WTC11 (cell line): ENCODE measurements around the gene HACD2. TPM values are rescaled to one million over a fixed set of nuclear protein-coding genes. Genes with fewer than 3 reads are reported as not detected.

ENCODE experiments used
- CREB1 ChIP-seq: sonication (generic); formaldehyde crosslinking; IDR thresholded peaks from 2 replicates; pipeline ENCODE4 v1.8.0; 2023; ENCODE audit warnings: mild to moderate bottlenecking, missing genetic modification reagents
- CREM ChIP-seq: sonication (generic); formaldehyde crosslinking; IDR thresholded peaks from 2 replicates; pipeline ENCODE4 v1.8.1; 2022; ENCODE audit warnings: mild to moderate bottlenecking, missing genetic modification reagents, moderate library complexity
- ETV6 ChIP-seq: sonication (generic); formaldehyde crosslinking; IDR thresholded peaks from 2 replicates; pipeline ENCODE4 v1.8.1; 2022; ENCODE audit warnings: mild to moderate bottlenecking, missing genetic modification reagents
- FOXK1 ChIP-seq: sonication (generic); formaldehyde crosslinking; IDR thresholded peaks from 2 replicates; pipeline ENCODE4 v1.8.0; 2022; ENCODE audit warnings: mild to moderate bottlenecking, moderate library complexity, missing genetic modification reagents
- HMGA2 ChIP-seq: fragments of 250-450 bp; sonication (Bioruptor Pico); IDR thresholded peaks from 2 replicates; pipeline ENCODE4 v1.4.0; 2021; ENCODE audit warnings: mild to moderate bottlenecking, moderate library complexity
- IRF2 ChIP-seq: sonication (generic); formaldehyde crosslinking; IDR thresholded peaks from 2 replicates; pipeline ENCODE4 v1.8.0; 2022; ENCODE audit warnings: low read depth, missing genetic modification reagents, borderline replicate concordance
- MYBL2 ChIP-seq: sonication (generic); formaldehyde crosslinking; IDR thresholded peaks from 2 replicates; pipeline ENCODE4 v1.8.1; 2023; ENCODE audit warnings: mild to moderate bottlenecking, moderate library complexity, missing genetic modification reagents
- RELA ChIP-seq: sonication (generic); formaldehyde crosslinking; IDR thresholded peaks from 2 replicates; pipeline ENCODE4 v1.8.1; 2022; ENCODE audit warnings: missing genetic modification reagents, mild to moderate bottlenecking, borderline replicate concordance
- ZNF138 ChIP-seq: sonication (generic); formaldehyde crosslinking; conservative IDR thresholded peaks from 2 replicates; pipeline ENCODE4 v1.8.1; 2022; ENCODE audit warnings: mild to moderate bottlenecking, moderate library complexity, missing genetic modification reagents
- total RNA-seq: library from RNA; stranded (reverse); gene quantifications from 3 replicates; pipeline ENCODE4 v1.2.3, GENCODE V29; 2021
- TF ChIP-seq, protein P1 (sequence below): sonication (generic); formaldehyde crosslinking; IDR thresholded peaks from 2 replicates; pipeline ENCODE4 v1.8.0; 2023; ENCODE audit warnings: missing genetic modification reagents, mild to moderate bottlenecking, borderline replicate concordance
- TF ChIP-seq, protein P2 (sequence below): fragments of 250-450 bp; sonication (Bioruptor Pico); IDR thresholded peaks from 2 replicates; pipeline ENCODE4 v1.9.0; 2021; ENCODE audit warnings: mild to moderate bottlenecking
- TF ChIP-seq, protein P3 (sequence below): sonication (generic); formaldehyde crosslinking; IDR thresholded peaks from 2 replicates; pipeline ENCODE4 v1.8.0; 2023; ENCODE audit warnings: missing genetic modification reagents
- TF ChIP-seq, protein P4 (sequence below): sonication (generic); formaldehyde crosslinking; IDR thresholded peaks from 2 replicates; pipeline ENCODE4 v1.8.0; 2022; ENCODE audit warnings: missing genetic modification reagents
- TF ChIP-seq, protein P5 (sequence below): sonication (generic); formaldehyde crosslinking; IDR thresholded peaks from 2 replicates; pipeline ENCODE4 v1.8.0; 2022; ENCODE audit warnings: mild to moderate bottlenecking, missing genetic modification reagents
- TF ChIP-seq, protein P6 (sequence below): fragments of 250-450 bp; sonication (Bioruptor Pico); IDR thresholded peaks from 2 replicates; pipeline ENCODE4 v2.1.2; 2022; ENCODE audit warnings: mild to moderate bottlenecking, moderate library complexity
- TF ChIP-seq, protein P7 (sequence below): sonication (generic); formaldehyde crosslinking; IDR thresholded peaks from 2 replicates; pipeline ENCODE4 v1.8.1; 2022; ENCODE audit warnings: mild to moderate bottlenecking, moderate library complexity, missing genetic modification reagents

The HACD2 gene
- total RNA-seq, 1 experiment from 2014 or later, result 26.1 TPM

DNA sequence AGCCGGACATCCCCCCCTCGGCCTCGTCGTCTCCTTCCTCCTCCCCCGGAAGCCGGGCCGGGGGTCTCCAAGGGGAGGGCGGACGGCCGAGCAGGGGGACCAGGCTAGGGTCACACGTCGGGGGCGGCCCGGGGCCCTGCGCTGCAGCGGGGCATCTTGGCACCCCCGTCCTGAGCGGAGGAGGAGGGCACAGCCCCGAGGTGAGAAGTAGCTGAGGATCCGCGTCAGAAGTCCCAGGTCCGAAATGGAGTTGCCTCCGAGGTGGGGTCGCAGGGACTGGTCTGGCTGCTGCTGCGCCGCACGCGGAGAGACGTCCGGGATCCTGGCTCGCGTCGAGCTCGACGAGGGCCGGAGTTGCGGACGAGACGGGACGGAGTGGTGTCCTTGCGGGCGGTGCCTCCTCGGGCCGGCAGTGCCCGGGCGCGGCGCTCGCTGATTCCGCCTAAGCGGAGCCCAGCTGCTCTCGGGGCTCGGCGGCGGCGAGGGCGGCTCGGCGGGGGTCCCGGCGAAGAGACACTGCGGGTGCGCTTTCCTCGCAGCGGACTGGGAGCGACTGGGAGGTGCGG is 136.2 kb downstream of the HACD2 start, which contains the start of gene ADCY5 (continued):
- TF ChIP-seq, protein P1, sequence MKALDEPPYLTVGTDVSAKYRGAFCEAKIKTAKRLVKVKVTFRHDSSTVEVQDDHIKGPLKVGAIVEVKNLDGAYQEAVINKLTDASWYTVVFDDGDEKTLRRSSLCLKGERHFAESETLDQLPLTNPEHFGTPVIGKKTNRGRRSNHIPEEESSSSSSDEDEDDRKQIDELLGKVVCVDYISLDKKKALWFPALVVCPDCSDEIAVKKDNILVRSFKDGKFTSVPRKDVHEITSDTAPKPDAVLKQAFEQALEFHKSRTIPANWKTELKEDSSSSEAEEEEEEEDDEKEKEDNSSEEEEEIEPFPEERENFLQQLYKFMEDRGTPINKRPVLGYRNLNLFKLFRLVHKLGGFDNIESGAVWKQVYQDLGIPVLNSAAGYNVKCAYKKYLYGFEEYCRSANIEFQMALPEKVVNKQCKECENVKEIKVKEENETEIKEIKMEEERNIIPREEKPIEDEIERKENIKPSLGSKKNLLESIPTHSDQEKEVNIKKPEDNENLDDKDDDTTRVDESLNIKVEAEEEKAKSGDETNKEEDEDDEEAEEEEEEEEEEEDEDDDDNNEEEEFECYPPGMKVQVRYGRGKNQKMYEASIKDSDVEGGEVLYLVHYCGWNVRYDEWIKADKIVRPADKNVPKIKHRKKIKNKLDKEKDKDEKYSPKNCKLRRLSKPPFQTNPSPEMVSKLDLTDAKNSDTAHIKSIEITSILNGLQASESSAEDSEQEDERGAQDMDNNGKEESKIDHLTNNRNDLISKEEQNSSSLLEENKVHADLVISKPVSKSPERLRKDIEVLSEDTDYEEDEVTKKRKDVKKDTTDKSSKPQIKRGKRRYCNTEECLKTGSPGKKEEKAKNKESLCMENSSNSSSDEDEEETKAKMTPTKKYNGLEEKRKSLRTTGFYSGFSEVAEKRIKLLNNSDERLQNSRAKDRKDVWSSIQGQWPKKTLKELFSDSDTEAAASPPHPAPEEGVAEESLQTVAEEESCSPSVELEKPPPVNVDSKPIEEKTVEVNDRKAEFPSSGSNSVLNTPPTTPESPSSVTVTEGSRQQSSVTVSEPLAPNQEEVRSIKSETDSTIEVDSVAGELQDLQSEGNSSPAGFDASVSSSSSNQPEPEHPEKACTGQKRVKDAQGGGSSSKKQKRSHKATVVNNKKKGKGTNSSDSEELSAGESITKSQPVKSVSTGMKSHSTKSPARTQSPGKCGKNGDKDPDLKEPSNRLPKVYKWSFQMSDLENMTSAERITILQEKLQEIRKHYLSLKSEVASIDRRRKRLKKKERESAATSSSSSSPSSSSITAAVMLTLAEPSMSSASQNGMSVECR (CRISPR knock-in tag), result no peak
- TF ChIP-seq, protein P2, sequence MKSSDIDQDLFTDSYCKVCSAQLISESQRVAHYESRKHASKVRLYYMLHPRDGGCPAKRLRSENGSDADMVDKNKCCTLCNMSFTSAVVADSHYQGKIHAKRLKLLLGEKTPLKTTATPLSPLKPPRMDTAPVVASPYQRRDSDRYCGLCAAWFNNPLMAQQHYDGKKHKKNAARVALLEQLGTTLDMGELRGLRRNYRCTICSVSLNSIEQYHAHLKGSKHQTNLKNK, result no peak
- TF ChIP-seq ZNF138 (CRISPR knock-in tag) (no peak; the same call in 1 of the 2 replicates), IRF2 (no peak), HMGA2 (CRISPR knock-in tag) (no peak), FOXK1 (no peak), CREB1 (CRISPR knock-in tag) (peak; percentile 76; the same call in 1 of the 2 replicates), RELA (peak; percentile 64; the same call in 1 of the 2 replicates), ETV6 (CRISPR knock-in tag) (0 out of 2 replicates have a peak, but pooled peaks have one; percentile 25), MYBL2 (CRISPR knock-in tag) (no peak), CREM (no peak)
- TF ChIP-seq, protein P3, sequence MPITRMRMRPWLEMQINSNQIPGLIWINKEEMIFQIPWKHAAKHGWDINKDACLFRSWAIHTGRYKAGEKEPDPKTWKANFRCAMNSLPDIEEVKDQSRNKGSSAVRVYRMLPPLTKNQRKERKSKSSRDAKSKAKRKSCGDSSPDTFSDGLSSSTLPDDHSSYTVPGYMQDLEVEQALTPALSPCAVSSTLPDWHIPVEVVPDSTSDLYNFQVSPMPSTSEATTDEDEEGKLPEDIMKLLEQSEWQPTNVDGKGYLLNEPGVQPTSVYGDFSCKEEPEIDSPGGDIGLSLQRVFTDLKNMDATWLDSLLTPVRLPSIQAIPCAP, result peak; percentile 91
- TF ChIP-seq, protein P4, sequence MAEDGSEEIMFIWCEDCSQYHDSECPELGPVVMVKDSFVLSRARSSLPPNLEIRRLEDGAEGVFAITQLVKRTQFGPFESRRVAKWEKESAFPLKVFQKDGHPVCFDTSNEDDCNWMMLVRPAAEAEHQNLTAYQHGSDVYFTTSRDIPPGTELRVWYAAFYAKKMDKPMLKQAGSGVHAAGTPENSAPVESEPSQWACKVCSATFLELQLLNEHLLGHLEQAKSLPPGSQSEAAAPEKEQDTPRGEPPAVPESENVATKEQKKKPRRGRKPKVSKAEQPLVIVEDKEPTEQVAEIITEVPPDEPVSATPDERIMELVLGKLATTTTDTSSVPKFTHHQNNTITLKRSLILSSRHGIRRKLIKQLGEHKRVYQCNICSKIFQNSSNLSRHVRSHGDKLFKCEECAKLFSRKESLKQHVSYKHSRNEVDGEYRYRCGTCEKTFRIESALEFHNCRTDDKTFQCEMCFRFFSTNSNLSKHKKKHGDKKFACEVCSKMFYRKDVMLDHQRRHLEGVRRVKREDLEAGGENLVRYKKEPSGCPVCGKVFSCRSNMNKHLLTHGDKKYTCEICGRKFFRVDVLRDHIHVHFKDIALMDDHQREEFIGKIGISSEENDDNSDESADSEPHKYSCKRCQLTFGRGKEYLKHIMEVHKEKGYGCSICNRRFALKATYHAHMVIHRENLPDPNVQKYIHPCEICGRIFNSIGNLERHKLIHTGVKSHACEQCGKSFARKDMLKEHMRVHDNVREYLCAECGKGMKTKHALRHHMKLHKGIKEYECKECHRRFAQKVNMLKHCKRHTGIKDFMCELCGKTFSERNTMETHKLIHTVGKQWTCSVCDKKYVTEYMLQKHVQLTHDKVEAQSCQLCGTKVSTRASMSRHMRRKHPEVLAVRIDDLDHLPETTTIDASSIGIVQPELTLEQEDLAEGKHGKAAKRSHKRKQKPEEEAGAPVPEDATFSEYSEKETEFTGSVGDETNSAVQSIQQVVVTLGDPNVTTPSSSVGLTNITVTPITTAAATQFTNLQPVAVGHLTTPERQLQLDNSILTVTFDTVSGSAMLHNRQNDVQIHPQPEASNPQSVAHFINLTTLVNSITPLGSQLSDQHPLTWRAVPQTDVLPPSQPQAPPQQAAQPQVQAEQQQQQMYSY, result no peak; the same call in 1 of the 2 replicates
- TF ChIP-seq, protein P5, sequence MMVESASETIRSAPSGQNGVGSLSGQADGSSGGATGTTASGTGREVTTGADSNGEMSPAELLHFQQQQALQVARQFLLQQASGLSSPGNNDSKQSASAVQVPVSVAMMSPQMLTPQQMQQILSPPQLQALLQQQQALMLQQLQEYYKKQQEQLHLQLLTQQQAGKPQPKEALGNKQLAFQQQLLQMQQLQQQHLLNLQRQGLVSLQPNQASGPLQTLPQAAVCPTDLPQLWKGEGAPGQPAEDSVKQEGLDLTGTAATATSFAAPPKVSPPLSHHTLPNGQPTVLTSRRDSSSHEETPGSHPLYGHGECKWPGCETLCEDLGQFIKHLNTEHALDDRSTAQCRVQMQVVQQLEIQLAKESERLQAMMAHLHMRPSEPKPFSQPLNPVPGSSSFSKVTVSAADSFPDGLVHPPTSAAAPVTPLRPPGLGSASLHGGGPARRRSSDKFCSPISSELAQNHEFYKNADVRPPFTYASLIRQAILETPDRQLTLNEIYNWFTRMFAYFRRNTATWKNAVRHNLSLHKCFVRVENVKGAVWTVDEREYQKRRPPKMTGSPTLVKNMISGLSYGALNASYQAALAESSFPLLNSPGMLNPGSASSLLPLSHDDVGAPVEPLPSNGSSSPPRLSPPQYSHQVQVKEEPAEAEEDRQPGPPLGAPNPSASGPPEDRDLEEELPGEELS, result peak; percentile 76
- TF ChIP-seq, protein P6, sequence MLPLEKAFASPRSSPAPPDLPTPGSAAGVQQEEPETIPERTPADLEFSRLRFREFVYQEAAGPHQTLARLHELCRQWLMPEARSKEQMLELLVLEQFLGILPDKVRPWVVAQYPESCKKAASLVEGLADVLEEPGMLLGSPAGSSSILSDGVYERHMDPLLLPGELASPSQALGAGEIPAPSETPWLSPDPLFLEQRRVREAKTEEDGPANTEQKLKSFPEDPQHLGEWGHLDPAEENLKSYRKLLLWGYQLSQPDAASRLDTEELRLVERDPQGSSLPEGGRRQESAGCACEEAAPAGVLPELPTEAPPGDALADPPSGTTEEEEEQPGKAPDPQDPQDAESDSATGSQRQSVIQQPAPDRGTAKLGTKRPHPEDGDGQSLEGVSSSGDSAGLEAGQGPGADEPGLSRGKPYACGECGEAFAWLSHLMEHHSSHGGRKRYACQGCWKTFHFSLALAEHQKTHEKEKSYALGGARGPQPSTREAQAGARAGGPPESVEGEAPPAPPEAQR, result no peak
- TF ChIP-seq, protein P7, sequence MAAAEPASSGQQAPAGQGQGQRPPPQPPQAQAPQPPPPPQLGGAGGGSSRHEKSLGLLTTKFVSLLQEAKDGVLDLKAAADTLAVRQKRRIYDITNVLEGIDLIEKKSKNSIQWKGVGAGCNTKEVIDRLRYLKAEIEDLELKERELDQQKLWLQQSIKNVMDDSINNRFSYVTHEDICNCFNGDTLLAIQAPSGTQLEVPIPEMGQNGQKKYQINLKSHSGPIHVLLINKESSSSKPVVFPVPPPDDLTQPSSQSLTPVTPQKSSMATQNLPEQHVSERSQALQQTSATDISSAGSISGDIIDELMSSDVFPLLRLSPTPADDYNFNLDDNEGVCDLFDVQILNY (CRISPR knock-in tag), result 0 out of 2 replicates have a peak, but pooled peaks have one; percentile 45
